Stomach (tissue), 4 donors: Measurements from ENCODE around the gene ZC3H13.

Experiments
- POLR2A ChIP-seq, 4 donors: fragments of 450-650 bp; IDR thresholded peaks; one replicate each; pipeline ENCODE4 v1.6.1; 2016; ENCODE audit warnings: antibody characterized with exemption in 4 of 4, control low read depth in 2 of 4, mild to moderate bottlenecking in 1 of 4, moderate library complexity in 1 of 4
- POLR2AphosphoS5 ChIP-seq, 3 donors: sonication (generic); formaldehyde crosslinking; IDR thresholded peaks; one replicate each; pipeline ENCODE4 v1.6.1; 2016; ENCODE audit warnings: antibody characterized with exemption in 3 of 3
- TF ChIP-seq, protein P1 (sequence below), 7 experiments: fragments of 450-650 bp in 4 of 7; fragments of 200-600 bp in 3 of 7; sonication (generic) in 3 of 7; IDR thresholded peaks; one replicate each; pipeline ENCODE4 v1.5.1; 2016 to 2019; ENCODE audit warnings: antibody characterized with exemption in 7 of 7, control low read depth in 2 of 7, mild to moderate bottlenecking in 1 of 7

DNA sequence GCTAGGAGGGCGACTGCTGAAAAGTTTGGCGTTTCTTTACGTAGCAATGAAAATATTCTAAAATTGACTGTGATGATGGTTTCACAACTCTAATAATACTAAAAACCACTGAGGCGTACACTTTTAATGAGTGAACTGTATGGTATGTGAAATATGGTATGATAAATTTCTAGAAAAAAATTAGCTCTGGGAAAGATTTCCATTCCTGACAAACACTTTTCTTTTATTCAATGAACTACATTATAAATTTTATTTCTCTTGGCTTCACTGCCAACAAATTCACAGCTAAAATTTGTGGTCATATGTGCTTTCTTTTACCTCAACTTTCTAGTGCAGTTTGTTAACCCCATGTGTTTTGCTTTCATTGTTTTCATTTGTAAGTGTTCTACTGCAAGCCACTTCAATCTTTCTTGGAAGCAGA is 11.1 kb downstream of the ZC3H13 start:
- TF ChIP-seq, protein P1, sequence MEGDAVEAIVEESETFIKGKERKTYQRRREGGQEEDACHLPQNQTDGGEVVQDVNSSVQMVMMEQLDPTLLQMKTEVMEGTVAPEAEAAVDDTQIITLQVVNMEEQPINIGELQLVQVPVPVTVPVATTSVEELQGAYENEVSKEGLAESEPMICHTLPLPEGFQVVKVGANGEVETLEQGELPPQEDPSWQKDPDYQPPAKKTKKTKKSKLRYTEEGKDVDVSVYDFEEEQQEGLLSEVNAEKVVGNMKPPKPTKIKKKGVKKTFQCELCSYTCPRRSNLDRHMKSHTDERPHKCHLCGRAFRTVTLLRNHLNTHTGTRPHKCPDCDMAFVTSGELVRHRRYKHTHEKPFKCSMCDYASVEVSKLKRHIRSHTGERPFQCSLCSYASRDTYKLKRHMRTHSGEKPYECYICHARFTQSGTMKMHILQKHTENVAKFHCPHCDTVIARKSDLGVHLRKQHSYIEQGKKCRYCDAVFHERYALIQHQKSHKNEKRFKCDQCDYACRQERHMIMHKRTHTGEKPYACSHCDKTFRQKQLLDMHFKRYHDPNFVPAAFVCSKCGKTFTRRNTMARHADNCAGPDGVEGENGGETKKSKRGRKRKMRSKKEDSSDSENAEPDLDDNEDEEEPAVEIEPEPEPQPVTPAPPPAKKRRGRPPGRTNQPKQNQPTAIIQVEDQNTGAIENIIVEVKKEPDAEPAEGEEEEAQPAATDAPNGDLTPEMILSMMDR (IDR thresholded peaks at IDR 0.05), result no peak
- no peak for TF ChIP-seq POLR2A (IDR thresholded peaks at IDR 0.05)
- no peak for TF ChIP-seq POLR2AphosphoS5 (IDR thresholded peaks at IDR 0.05)
